ENCODE measurements around the gene TCP11.
"Not testable (repeated sequence)": the region's sequence is repeated elsewhere in the genome, so short reads cannot be mapped to it uniquely, and the experiment has no call there.

Gene TCP11

DNA sequence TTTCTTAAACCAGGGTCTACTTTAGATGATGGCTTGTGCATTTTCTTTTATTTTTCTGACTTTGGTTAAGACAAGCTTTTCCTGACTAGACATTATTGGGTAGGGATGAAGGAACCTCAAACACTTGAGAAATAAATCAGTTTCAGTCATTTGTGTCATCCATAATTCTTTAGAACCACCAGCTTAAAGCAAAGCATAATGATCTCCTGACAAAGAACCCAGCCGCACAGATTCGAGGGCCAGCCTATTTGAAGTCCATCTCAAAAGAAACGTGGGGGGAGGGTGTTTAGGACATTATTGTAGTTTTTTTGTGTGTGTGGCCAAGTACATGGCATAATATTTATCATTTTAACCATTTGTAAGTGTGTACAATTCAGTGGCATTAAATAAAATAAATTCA lies 6.3 kb upstream of the TCP11 start:
- Histone ChIP-seq H3K27me3 (ENCODE audit: insufficient read depth, low read length) (no peaks in the 10 kb centered on the region), H3K36me3 (ENCODE audit: insufficient read depth, low read length) (no peaks in the 10 kb centered on the region), H3K4me1 (ENCODE audit: control insufficient read depth, insufficient read depth, low read length, unreplicated experiment) (peaks cover 52% of the 10 kb centered on the region), H3K27ac (ENCODE audit: low read depth, low read length) (peak overlapping the region; percentile 59), H2AFZ (ENCODE audit: low read length, unreplicated experiment) (no peak overlapping the region), H3K79me2 (ENCODE audit: control insufficient read depth, insufficient read depth, low read length, unreplicated experiment) (no peaks in the 10 kb centered on the region), H3K4me3 (ENCODE audit: low read depth, low read length) (no peak overlapping the region)

DNA sequence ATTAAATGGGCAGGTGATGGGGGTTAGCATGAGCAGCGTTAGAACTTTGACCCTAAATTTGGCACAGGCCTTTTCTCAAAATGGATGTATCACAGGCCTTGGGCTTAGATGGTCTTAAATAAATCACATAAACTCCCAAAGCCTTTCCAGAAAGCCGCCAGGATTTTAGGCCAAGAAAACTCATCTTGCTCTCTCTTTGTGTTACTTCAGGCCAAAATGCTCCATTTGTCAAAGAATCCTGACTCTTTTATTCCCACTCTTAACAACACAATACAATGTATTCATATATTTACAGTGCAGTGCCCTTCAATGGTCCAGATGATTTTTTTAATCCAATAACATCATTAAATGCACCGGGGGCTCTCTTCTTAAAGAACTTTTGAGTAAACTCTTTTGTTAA lies 5.9 kb upstream of the TCP11 start:
- Histone ChIP-seq H3K4me1 (ENCODE audit: control insufficient read depth, insufficient read depth, low read length, unreplicated experiment) (peaks cover 51% of the 10 kb centered on the region), H2AFZ (ENCODE audit: low read length, unreplicated experiment) (no peak overlapping the region), H3K79me2 (ENCODE audit: control insufficient read depth, insufficient read depth, low read length, unreplicated experiment) (no peaks in the 10 kb centered on the region), H3K27ac (ENCODE audit: low read depth, low read length) (no peak overlapping the region; the same call in 1 of the 2 replicates), H3K4me3 (ENCODE audit: low read depth, low read length) (no peak overlapping the region), H3K27me3 (ENCODE audit: insufficient read depth, low read length) (no peaks in the 10 kb centered on the region), H3K36me3 (ENCODE audit: insufficient read depth, low read length) (no peaks in the 10 kb centered on the region)

DNA sequence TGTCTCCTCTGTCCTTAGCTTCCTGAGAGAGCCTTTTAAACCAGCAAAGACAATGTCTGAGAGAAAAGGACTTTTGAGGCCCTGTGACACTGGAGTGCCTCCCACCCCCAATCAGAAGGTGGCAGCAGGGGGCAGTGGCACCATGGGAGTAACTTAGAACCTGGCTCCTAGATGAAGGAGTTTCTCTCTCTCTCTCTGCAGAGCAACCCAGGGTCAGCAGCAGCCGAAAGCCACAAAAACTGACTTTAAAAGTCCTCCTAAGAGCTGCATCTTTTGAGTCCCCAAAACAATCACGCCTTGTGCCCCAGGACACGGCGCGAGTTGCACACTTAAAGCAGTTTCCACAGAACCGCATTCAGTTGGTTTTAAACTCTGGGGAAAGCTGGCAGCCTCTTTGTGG lies 5.3 kb upstream of the TCP11 start:
- Histone ChIP-seq H3K4me3 (ENCODE audit: low read depth, low read length) (no peak overlapping the region), H3K27me3 (ENCODE audit: insufficient read depth, low read length) (no peaks in the 10 kb centered on the region), H2AFZ (ENCODE audit: low read length, unreplicated experiment) (peak overlapping the region; percentile 2), H3K36me3 (ENCODE audit: insufficient read depth, low read length) (no peaks in the 10 kb centered on the region), H3K79me2 (ENCODE audit: control insufficient read depth, insufficient read depth, low read length, unreplicated experiment) (no peaks in the 10 kb centered on the region), H3K27ac (ENCODE audit: low read depth, low read length) (no peak overlapping the region), H3K4me1 (ENCODE audit: control insufficient read depth, insufficient read depth, low read length, unreplicated experiment) (peaks cover 47% of the 10 kb centered on the region)

DNA sequence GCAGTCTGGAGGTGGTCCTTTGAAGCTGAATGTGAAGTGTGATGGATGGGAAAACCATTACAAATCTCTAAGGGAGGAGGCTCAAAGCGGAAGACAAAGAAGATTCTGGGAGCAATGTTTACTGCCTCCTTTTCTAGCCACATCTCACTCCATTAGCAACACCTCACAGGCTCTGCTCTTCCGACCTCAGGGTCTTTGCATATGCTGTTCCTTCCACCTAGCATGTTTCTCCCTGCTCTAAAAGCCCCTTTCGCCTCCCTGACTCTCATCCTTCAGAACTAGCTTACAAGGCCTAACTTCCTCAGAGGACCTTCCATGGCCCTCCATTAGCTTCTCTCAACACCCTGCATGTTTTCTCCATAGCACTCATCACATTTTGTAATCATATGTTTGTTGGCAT lies 4.6 kb upstream of the TCP11 start:
- Histone ChIP-seq H2AFZ (ENCODE audit: low read length, unreplicated experiment) (no peak overlapping the region), H3K4me3 (ENCODE audit: low read depth, low read length) (no peak overlapping the region), H3K4me1 (ENCODE audit: control insufficient read depth, insufficient read depth, low read length, unreplicated experiment) (peaks cover 47% of the 10 kb centered on the region), H3K27me3 (ENCODE audit: insufficient read depth, low read length) (no peaks in the 10 kb centered on the region), H3K79me2 (ENCODE audit: control insufficient read depth, insufficient read depth, low read length, unreplicated experiment) (no peaks in the 10 kb centered on the region), H3K27ac (ENCODE audit: low read depth, low read length) (no peak overlapping the region), H3K36me3 (ENCODE audit: insufficient read depth, low read length) (no peaks in the 10 kb centered on the region)

DNA sequence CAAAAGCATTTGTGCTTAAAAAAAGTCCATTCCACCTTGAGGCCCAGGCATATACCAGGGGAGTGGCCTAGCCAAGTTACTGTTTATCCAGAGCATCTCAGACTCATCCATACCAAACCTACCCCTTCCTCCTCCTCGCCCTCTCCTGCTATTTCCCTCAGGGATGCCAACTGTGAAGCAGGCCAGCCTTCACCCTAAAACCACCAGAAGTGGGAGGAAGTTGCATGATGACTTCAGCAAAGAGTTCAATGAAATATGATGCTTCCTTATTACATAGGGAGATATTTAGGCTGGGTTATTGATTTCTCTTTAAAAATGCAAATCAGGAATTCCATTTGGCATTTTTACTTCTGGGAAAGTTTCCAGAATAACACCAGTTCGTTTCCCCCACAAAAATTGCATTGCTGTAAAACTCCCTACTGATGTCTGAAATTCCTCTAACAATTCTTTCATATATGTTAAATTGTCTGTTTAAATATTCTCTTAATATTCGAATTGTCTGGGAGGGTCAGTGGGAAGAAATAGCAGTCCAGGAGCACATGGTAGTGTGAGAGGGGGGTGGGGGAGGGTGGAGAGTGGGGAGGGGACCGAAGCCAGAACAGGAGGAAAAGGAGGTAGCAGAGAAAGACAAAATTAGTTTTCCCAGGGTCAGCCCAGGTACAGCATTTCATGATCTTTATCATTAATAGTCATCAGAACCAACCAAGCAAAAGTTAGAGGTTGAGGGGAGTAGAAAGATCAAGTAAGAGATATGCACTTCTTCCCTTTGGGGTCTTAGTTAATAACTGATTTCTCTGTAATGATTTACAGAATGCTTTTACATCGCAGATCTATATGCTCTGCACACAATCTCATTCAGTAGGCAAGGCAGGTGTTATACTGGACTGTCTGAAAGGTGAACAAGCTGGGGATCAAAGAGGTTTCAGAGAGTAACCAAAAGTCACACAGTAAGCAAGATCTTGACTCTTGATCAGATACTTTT lies 1.7 kb upstream of the TCP11 start:
- Histone ChIP-seq H3K79me2 (ENCODE audit: control insufficient read depth, insufficient read depth, low read length, unreplicated experiment) (no peaks in the 10 kb centered on the region), H3K4me1 (ENCODE audit: control insufficient read depth, insufficient read depth, low read length, unreplicated experiment) (peaks cover 32% of the 10 kb centered on the region), H3K27ac (ENCODE audit: low read depth, low read length) (no peak overlapping the region), H3K4me3 (ENCODE audit: low read depth, low read length) (no peak overlapping the region), H3K36me3 (ENCODE audit: insufficient read depth, low read length) (no peaks in the 10 kb centered on the region), H3K27me3 (ENCODE audit: insufficient read depth, low read length) (no peaks in the 10 kb centered on the region), H2AFZ (ENCODE audit: low read length, unreplicated experiment) (no peak overlapping the region)

DNA sequence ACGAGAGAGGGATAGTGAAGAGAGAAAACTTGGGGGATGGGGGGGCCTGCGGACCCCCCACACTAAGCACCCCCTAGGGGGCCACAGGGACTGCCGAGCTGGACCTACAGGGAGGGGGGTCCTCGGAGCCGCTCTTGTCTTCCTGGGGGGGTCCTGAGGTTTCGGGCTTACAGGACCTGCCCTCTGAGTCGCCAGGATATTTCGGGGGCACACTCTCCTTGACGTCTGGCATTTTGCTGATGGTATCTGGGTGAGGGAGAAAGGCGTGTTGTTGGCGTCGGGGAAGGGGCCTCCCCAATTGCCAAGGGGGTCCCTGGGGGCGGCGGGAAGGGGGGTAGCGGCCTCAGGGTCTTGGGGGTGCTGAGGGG lies 516 bp downstream of the TCP11 start:
- H3K36me3 ChIP-seq (ENCODE audit: insufficient read depth, low read length), result no peaks in the 10 kb centered on the region
- no peak overlapping the region for H3K4me3 ChIP-seq (ENCODE audit: low read depth, low read length)
- no peak overlapping the region for H2AFZ ChIP-seq (ENCODE audit: low read length, unreplicated experiment)
- H3K27ac ChIP-seq (ENCODE audit: low read depth, low read length), result no peak overlapping the region
- no peaks in the 10 kb centered on the region for H3K27me3 ChIP-seq (ENCODE audit: insufficient read depth, low read length)
- no peaks in the 10 kb centered on the region for H3K79me2 ChIP-seq (ENCODE audit: control insufficient read depth, insufficient read depth, low read length, unreplicated experiment)
- H3K4me1 ChIP-seq (ENCODE audit: control insufficient read depth, insufficient read depth, low read length, unreplicated experiment), result peaks cover 12% of the 10 kb centered on the region

DNA sequence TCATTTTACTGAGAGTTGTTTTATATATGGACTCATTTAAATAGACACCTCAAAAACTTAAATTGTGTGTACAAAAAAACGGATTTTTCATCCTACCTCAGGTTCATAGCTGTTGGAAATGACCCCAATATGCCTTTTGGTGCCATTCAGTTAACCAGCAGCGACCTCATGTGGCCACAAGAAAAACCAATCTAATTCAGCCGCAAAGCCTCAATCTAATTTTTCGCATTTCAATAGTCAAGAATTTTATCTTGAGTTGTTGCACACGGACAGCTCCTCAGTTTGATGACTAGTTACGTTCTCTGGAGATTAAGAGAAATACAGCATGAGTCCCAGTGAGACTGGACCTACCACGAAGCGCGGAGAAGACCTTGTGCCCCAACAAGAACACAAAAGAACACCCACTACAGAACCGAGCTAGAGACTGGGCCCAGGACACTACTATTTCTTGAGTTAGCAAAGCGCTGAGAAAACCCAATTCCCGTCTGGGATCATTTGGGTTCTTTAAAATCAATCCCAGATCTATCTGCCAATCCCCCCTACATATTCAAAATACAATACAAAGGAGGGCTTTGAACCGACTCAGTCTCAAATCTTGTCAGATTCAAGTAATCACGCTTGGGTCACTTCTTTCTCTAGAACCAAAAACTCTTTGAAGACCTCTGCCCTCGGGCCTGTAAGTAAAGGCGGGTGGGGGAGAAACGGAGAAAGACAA lies 1.1 kb downstream of the TCP11 start:
- H2AFZ ChIP-seq (ENCODE audit: low read length, unreplicated experiment), result no peak overlapping the region
- H3K4me1 ChIP-seq (ENCODE audit: control insufficient read depth, insufficient read depth, low read length, unreplicated experiment), result peaks cover 12% of the 10 kb centered on the region
- H3K36me3 ChIP-seq (ENCODE audit: insufficient read depth, low read length), result no peaks in the 10 kb centered on the region
- no peak overlapping the region for H3K4me3 ChIP-seq (ENCODE audit: low read depth, low read length)
- H3K27ac ChIP-seq (ENCODE audit: low read depth, low read length), result no peak overlapping the region
- H3K79me2 ChIP-seq (ENCODE audit: control insufficient read depth, insufficient read depth, low read length, unreplicated experiment), result no peaks in the 10 kb centered on the region
- H3K27me3 ChIP-seq (ENCODE audit: insufficient read depth, low read length), result no peaks in the 10 kb centered on the region

DNA sequence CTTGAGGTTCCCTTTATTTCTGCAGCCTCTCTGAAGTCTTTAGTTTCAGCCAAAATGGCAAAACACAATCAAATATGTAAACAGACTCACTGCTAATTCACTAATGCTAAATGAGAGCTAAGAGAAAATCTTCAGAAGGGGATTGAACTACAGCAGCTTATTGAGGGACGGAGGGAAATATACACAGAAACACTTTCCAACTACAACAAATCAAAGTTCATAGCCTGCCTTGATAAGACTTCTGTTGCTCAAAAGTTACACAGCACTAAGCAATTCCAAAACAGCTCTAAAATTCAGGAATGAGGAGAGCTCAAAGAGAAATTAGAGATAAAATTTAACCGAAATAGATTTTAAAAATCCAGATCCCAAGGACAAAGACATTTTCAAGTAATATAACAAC lies 1.7 kb downstream of the TCP11 start:
- no peak overlapping the region for H3K27ac ChIP-seq (ENCODE audit: low read depth, low read length)
- H3K27me3 ChIP-seq (ENCODE audit: insufficient read depth, low read length), result no peaks in the 10 kb centered on the region
- no peak overlapping the region for H3K4me3 ChIP-seq (ENCODE audit: low read depth, low read length)
- H3K4me1 ChIP-seq (ENCODE audit: control insufficient read depth, insufficient read depth, low read length, unreplicated experiment), result peaks cover 12% of the 10 kb centered on the region
- H3K36me3 ChIP-seq (ENCODE audit: insufficient read depth, low read length), result no peaks in the 10 kb centered on the region
- no peaks in the 10 kb centered on the region for H3K79me2 ChIP-seq (ENCODE audit: control insufficient read depth, insufficient read depth, low read length, unreplicated experiment)
- H2AFZ ChIP-seq (ENCODE audit: low read length, unreplicated experiment), result no peak overlapping the region

DNA sequence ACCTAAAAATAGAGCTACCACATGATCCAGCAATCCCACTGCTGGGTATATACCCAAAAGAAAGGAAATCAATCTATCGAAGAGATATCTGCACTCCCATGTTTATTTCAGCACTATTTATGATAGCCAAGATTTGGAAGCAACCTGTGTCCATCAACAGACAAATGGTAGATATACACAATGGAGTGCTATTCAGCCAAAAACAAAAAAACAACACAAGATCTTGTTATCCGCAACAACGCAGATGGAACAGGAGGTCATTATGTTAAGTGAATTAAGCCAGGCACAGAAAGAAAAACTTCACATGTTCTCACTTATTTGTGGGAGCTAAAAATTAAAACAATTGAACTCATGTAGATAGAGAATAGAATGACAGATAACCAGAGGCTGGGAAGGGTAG lies 2.9 kb downstream of the TCP11 start:
- H3K27me3 ChIP-seq (ENCODE audit: insufficient read depth, low read length); H3K36me3 ChIP-seq (ENCODE audit: insufficient read depth, low read length); H3K4me3 ChIP-seq (ENCODE audit: low read depth, low read length); H3K27ac ChIP-seq (ENCODE audit: low read depth, low read length); H2AFZ ChIP-seq (ENCODE audit: low read length, unreplicated experiment); H3K79me2 ChIP-seq (ENCODE audit: control insufficient read depth, insufficient read depth, low read length, unreplicated experiment): not testable (repeated sequence)
- H3K4me1 ChIP-seq (ENCODE audit: control insufficient read depth, insufficient read depth, low read length, unreplicated experiment), result peaks cover 10% of the 10 kb centered on the region

DNA sequence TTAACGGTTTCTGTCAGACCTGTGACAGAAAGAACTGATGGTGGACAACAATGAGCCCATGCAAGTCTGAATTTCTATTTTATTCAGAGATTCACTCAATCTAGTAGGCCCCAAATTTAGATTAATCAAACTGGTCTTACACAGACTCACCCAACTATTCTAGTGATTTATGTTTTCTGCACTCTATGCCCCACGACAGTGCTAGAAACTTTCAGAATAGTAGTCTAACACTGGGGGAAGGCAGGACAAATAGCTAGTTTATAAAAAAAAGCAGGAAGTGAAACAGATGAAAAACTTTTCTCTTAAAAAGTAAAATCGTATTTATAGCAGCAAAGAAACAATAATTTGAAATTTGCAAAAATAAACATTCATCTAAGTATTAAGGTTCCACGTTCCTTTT lies 5.0 kb downstream of the TCP11 start:
- no peaks in the 10 kb centered on the region for H3K4me1 ChIP-seq (ENCODE audit: control insufficient read depth, insufficient read depth, low read length, unreplicated experiment)
- H3K36me3 ChIP-seq (ENCODE audit: insufficient read depth, low read length), result no peaks in the 10 kb centered on the region
- no peak overlapping the region for H2AFZ ChIP-seq (ENCODE audit: low read length, unreplicated experiment)
- no peak overlapping the region for H3K4me3 ChIP-seq (ENCODE audit: low read depth, low read length)
- no peaks in the 10 kb centered on the region for H3K27me3 ChIP-seq (ENCODE audit: insufficient read depth, low read length)
- H3K79me2 ChIP-seq (ENCODE audit: control insufficient read depth, insufficient read depth, low read length, unreplicated experiment), result no peaks in the 10 kb centered on the region
- H3K27ac ChIP-seq (ENCODE audit: low read depth, low read length), result no peak overlapping the region

DNA sequence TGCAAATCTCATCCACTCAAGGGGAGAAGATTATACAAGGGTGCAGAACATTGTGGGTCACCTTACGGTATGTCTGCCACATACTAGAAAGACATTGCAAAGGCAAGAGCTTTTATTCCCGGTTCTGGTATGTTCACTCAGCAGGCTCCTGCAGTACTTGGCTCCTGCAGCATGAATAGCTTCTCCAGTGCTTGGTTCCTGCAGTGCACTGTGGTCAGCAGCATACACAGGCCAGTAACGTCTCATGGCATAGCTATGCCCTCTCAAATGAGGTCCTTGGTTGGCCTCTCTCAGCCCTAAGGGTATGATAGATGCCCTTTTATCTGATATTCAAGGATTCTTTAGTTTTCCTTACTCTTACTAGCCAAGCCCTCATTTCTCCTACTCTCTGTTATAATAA lies 12.6 kb downstream of the TCP11 start:
- no peak overlapping the region for H2AFZ ChIP-seq (ENCODE audit: low read length, unreplicated experiment)
- no peaks in the 10 kb centered on the region for H3K79me2 ChIP-seq (ENCODE audit: control insufficient read depth, insufficient read depth, low read length, unreplicated experiment)
- no peak overlapping the region for H3K4me3 ChIP-seq (ENCODE audit: low read depth, low read length)
- no peaks in the 10 kb centered on the region for H3K27me3 ChIP-seq (ENCODE audit: insufficient read depth, low read length)
- no peak overlapping the region for H3K27ac ChIP-seq (ENCODE audit: low read depth, low read length)
- H3K4me1 ChIP-seq (ENCODE audit: control insufficient read depth, insufficient read depth, low read length, unreplicated experiment), result no peaks in the 10 kb centered on the region
- H3K36me3 ChIP-seq (ENCODE audit: insufficient read depth, low read length), result no peaks in the 10 kb centered on the region

Data from ACC112 (cell line).